ENCODE data around the gene GLUL. TPM values are rescaled to one million over a fixed set of nuclear protein-coding genes. Genes with fewer than 3 reads are reported as not detected.

Gene GLUL
- total and polyA plus RNA-seq, 2 donors (not counting 1 experiment from before 2014, with no cell fraction given), result 38.9 to 44.2 TPM

DNA sequence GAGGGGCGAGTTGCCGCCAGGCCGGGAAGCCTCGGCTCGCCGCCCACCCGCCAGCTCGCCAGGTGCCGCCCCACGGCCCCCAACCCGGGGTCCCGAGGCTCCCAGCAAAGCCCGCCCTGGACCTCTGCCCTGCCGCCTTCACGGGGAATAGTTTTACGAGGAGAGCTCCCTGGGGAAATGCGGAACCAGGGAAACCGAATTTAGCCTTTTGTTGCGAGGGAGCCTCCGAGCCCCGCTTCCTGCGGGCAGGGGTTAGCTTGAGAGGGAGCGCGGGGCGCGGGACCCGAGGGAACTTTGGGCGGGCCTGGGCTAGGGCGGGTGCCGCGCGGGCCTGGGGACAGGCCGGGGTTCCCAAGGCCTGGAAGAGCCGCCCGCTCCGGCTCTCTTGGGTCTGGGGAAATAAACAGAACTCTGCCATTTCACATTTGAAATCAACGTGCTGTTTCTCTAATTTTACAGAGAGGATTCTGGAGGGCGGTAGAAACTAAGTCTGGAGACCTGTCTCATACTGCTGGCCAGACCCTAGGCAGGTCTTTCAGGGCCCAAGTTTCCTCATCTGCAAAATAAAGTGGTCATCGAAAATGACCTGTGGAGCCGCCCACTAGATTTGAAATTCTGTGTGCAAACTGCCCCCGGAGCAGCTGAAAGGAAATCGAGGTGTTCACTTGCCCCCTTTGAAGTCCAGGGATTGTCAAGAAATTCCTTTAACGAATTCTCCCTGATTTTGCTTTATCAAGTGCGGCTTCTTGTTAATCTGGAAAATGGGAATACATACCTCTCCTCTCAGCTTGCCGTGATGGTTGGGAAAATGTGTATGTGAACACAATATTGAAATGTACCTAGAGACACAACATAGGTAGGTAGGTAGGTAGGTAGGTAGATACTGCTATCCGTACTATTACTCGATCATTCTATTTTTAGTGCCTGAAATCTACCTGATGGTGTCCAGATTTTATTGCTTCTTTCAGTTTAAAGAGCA lies 749 bp upstream of the GLUL start:
- no peaks in the 10 kb centered on the region for H3K9me3 ChIP-seq (ENCODE audit: control extremely low read depth in 1 of 3, control insufficient read depth in 2 of 3, insufficient read depth in 1 of 3, low read length in 2 of 3)
- WGBS (ENCODE audit: insufficient coverage), result 9% methylated on average over 43 of the region's 47 CpGs
- peaks cover 0 to 17% (median 6%) of the 10 kb centered on the region in 4 experiments for H3K27me3 ChIP-seq (replicated peaks in 1 of 4; ENCODE audit: control extremely low read depth in 1 of 4, control insufficient read depth in 3 of 4, insufficient read depth in 4 of 4, low read length in 3 of 4)
- no peaks in the 10 kb centered on the region for H3K9me3 Mint-ChIP-seq (ENCODE audit: insufficient read depth)
- CTCF ChIA-PET, result interaction anchor here (11.0 kb wide), 1 partner anchor 250 kb away, joined by 378 read pairs; no protein-coding TSS in a partner anchor
- H3K4me1 ChIP-seq (ENCODE audit: control insufficient read depth in 2 of 2, insufficient read depth in 2 of 2, low read length in 2 of 2), result peaks cover 22 to 38% of the 10 kb centered on the region in 2 donors
- H3K4me3 Mint-ChIP-seq, result peak overlapping the region; percentile 97
- peaks cover 15% of the 10 kb centered on the region for H3K79me2 ChIP-seq (ENCODE audit: control insufficient read depth, insufficient read depth, low read length)
- intact Hi-C loops (cut with micrococcal nuclease), result loop anchor here (5.0 kb wide), 3 partner anchors 60 to 1760 kb away; partner anchors contain the start of genes RGS16 and XPR1
- peak; percentile 3 for ATAC-seq (ENCODE audit: low read depth)
- peak; percentile 60 for DNase-seq
- H3K27ac ChIP-seq (ENCODE audit: low read length in 2 of 2), result peak overlapping the region in 1 of 2 donors; percentile 62
- peak overlapping the region; percentile 57 to 76 (median 71) for H3K4me3 ChIP-seq (ENCODE audit: control extremely low read depth in 1 of 5, extremely low read depth in 1 of 5, insufficient read depth in 1 of 5, low read depth in 2 of 5, low read length in 4 of 5)
- no peaks in the 10 kb centered on the region for H4K20me1 ChIP-seq (ENCODE audit: control insufficient read depth, insufficient read depth, low read length, poor library complexity, severe bottlenecking)
- peaks cover 4% of the 10 kb centered on the region for H3K27me3 Mint-ChIP-seq
- H3K27ac Mint-ChIP-seq, result peak overlapping the region; percentile 62
- TF ChIP-seq, protein P1, sequence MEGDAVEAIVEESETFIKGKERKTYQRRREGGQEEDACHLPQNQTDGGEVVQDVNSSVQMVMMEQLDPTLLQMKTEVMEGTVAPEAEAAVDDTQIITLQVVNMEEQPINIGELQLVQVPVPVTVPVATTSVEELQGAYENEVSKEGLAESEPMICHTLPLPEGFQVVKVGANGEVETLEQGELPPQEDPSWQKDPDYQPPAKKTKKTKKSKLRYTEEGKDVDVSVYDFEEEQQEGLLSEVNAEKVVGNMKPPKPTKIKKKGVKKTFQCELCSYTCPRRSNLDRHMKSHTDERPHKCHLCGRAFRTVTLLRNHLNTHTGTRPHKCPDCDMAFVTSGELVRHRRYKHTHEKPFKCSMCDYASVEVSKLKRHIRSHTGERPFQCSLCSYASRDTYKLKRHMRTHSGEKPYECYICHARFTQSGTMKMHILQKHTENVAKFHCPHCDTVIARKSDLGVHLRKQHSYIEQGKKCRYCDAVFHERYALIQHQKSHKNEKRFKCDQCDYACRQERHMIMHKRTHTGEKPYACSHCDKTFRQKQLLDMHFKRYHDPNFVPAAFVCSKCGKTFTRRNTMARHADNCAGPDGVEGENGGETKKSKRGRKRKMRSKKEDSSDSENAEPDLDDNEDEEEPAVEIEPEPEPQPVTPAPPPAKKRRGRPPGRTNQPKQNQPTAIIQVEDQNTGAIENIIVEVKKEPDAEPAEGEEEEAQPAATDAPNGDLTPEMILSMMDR (IDR thresholded peaks at IDR 0.05), result no peak
- peak overlapping the region; percentile 90 for H2AFZ ChIP-seq (ENCODE audit: insufficient read depth, low read depth, low read length, poor library complexity, severe bottlenecking)
- H3K36me3 ChIP-seq (replicated peaks in 1 of 2; ENCODE audit: control extremely low read depth in 1 of 2, control insufficient read depth in 1 of 2, extremely low read depth in 1 of 2, insufficient read depth in 2 of 2, low read length in 1 of 2), result peaks cover 2 to 9% of the 10 kb centered on the region in 2 experiments
- H3K4me1 Mint-ChIP-seq, result peaks cover 34% of the 10 kb centered on the region
- peak overlapping the region; percentile 73 for H3K9ac ChIP-seq (ENCODE audit: low read length)
- POLR2A ChIA-PET, result interaction anchor here (0.6 to 1.2 kb wide), 4 partner anchors 9 to 1466 kb away, joined by 3 to 5 read pairs (median 4); partner anchors contain the start of gene RNASEL
- H3K4me2 ChIP-seq (replicated peaks; ENCODE audit: low read depth, low read length, poor library complexity, severe bottlenecking), result peak overlapping the region; percentile 93

- Histone ChIP-seq H3K79me2 (ENCODE audit: control insufficient read depth, insufficient read depth, low read length) (peaks cover 15% of the 10 kb centered on the region), H3K27me3 (replicated peaks in 1 of 4; ENCODE audit: control extremely low read depth in 1 of 4, control insufficient read depth in 3 of 4, insufficient read depth in 4 of 4, low read length in 3 of 4) (peaks cover 0 to 14% (median 5%) of the 10 kb centered on the region in 4 experiments), H3K4me2 (replicated peaks; ENCODE audit: low read depth, low read length, poor library complexity, severe bottlenecking) (peak overlapping the region; percentile 93), H3K4me1 (ENCODE audit: control insufficient read depth in 2 of 2, insufficient read depth in 2 of 2, low read length in 2 of 2) (peaks cover 20 to 33% of the 10 kb centered on the region in 2 donors), H2AFZ (ENCODE audit: insufficient read depth, low read depth, low read length, poor library complexity, severe bottlenecking) (peak overlapping the region; percentile 90), H3K9me3 (ENCODE audit: control extremely low read depth in 1 of 3, control insufficient read depth in 2 of 3, insufficient read depth in 1 of 3, low read length in 2 of 3) (no peaks in the 10 kb centered on the region), H4K20me1 (ENCODE audit: control insufficient read depth, insufficient read depth, low read length, poor library complexity, severe bottlenecking) (no peaks in the 10 kb centered on the region), H3K9ac (ENCODE audit: low read length) (peak overlapping the region; percentile 73), H3K4me3 (ENCODE audit: control extremely low read depth in 1 of 5, extremely low read depth in 1 of 5, insufficient read depth in 1 of 5, low read depth in 2 of 5, low read length in 4 of 5) (peak overlapping the region; percentile 30 to 76 (median 71)), H3K27ac (ENCODE audit: low read length in 2 of 2) (peak overlapping the region; percentile 54 to 62), H3K36me3 (replicated peaks in 1 of 2; ENCODE audit: control extremely low read depth in 1 of 2, control insufficient read depth in 1 of 2, extremely low read depth in 1 of 2, insufficient read depth in 2 of 2, low read length in 1 of 2) (peaks cover 2 to 23% of the 10 kb centered on the region in 2 experiments)
- ATAC-seq (ENCODE audit: low read depth) (peak; percentile 2), DNase-seq (no peak)
- ChIA-PET POLR2A (interaction anchor here (0.6 kb wide), 1 partner anchor 202 kb away, joined by 5 read pairs; no protein-coding TSS in a partner anchor), CTCF (interaction anchor here (0.6 to 2.4 kb wide), 2 partner anchors 29 to 247 kb away, joined by 3 to 15 read pairs; no protein-coding TSS in a partner anchor)
- Mint-ChIP-seq H3K9me3 (ENCODE audit: insufficient read depth) (no peaks in the 10 kb centered on the region), H3K4me1 (peaks cover 32% of the 10 kb centered on the region), H3K4me3 (peak overlapping the region; percentile 97), H3K27me3 (no peaks in the 10 kb centered on the region), H3K27ac (peak overlapping the region; percentile 96)
- under 1% methylated on average over 35 of the region's 35 CpGs for WGBS (ENCODE audit: insufficient coverage)
- intact Hi-C loops (cut with micrococcal nuclease), result loop anchor here (5.0 kb wide), 3 partner anchors 59 to 1759 kb away; partner anchors contain the start of genes RGS16 and XPR1
- TF ChIP-seq, protein P1 (IDR thresholded peaks at IDR 0.05), result no peak
- no peak for TF ChIP-seq EZH2 (IDR thresholded peaks at IDR 0.05; ENCODE audit: borderline replicate concordance, insufficient read depth, low read depth, low read length, poor library complexity, severe bottlenecking)
Measured at GRCh38 chr1:182391028-182391361, 595 bp downstream of the GLUL start.

Data from B cell (primary cell).